Neural cell (in vitro differentiated cells): ENCODE measurements around the gene TXNDC15.

Source experiments
- EP300 ChIP-seq: fragments of 450-650 bp; conservative IDR thresholded peaks from 2 replicates; pipeline ENCODE4 v1.6.1; 2014; ENCODE audit warnings: antibody characterized with exemption, mild to moderate bottlenecking, moderate library complexity; ENCODE audit not compliant: poor library complexity, severe bottlenecking
- EZH2 ChIP-seq: fragments of 200-600, 300-800 bp; shearing (Covaris generic), sonication (generic); IDR thresholded peaks from 2 replicates; pipeline ENCODE4 v1.6.1; 2014; ENCODE audit warnings: antibody characterized with exemption, low read length, borderline replicate concordance, mild to moderate bottlenecking; ENCODE audit not compliant: insufficient read depth, poor library complexity, severe bottlenecking
- MXI1 ChIP-seq: fragments of 450-650 bp; conservative IDR thresholded peaks from 2 replicates; pipeline ENCODE4 v1.6.1; 2014; ENCODE audit warnings: antibody characterized with exemption, mild to moderate bottlenecking; ENCODE audit not compliant: poor library complexity, severe bottlenecking
- POLR2AphosphoS5 ChIP-seq: IDR thresholded peaks from 2 replicates; pipeline ENCODE4 v1.6.1; 2012
- RAD21 ChIP-seq: fragments of 450-650 bp; conservative IDR thresholded peaks from 2 replicates; pipeline ENCODE4 v1.6.1; 2014; ENCODE audit warnings: antibody characterized with exemption, mild to moderate bottlenecking, moderate library complexity
- REST ChIP-seq: IDR thresholded peaks from 2 replicates; pipeline ENCODE4 v1.6.1; 2012; ENCODE audit warnings: borderline replicate concordance
- SMC3 ChIP-seq: fragments of 450-650 bp; conservative IDR thresholded peaks from 2 replicates; pipeline ENCODE4 v1.6.1; 2014; ENCODE audit warnings: antibody characterized with exemption, mild to moderate bottlenecking, moderate library complexity; ENCODE audit not compliant: poor library complexity
- TAF1 ChIP-seq: IDR thresholded peaks from 2 replicates; pipeline ENCODE4 v1.6.1; 2012; ENCODE audit warnings: low read depth
- TF ChIP-seq, protein P1 (sequence below): fragments of 450-650 bp; IDR thresholded peaks from 2 replicates; pipeline ENCODE4 v1.5.1; 2014; ENCODE audit warnings: antibody characterized with exemption, mild to moderate bottlenecking, moderate library complexity; ENCODE audit not compliant: poor library complexity, severe bottlenecking

GRCh38 chr5:134935711-134936602 lies 61.8 kb downstream of the TXNDC15 start:
- TF ChIP-seq MXI1, result no peak
- TF ChIP-seq, protein P1, sequence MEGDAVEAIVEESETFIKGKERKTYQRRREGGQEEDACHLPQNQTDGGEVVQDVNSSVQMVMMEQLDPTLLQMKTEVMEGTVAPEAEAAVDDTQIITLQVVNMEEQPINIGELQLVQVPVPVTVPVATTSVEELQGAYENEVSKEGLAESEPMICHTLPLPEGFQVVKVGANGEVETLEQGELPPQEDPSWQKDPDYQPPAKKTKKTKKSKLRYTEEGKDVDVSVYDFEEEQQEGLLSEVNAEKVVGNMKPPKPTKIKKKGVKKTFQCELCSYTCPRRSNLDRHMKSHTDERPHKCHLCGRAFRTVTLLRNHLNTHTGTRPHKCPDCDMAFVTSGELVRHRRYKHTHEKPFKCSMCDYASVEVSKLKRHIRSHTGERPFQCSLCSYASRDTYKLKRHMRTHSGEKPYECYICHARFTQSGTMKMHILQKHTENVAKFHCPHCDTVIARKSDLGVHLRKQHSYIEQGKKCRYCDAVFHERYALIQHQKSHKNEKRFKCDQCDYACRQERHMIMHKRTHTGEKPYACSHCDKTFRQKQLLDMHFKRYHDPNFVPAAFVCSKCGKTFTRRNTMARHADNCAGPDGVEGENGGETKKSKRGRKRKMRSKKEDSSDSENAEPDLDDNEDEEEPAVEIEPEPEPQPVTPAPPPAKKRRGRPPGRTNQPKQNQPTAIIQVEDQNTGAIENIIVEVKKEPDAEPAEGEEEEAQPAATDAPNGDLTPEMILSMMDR, result no peak
- TF ChIP-seq TAF1, result no peak
- no peak for TF ChIP-seq POLR2AphosphoS5
- TF ChIP-seq EZH2, result no peak
- TF ChIP-seq REST, result no peak
- TF ChIP-seq RAD21, result no peak
- TF ChIP-seq SMC3, result no peak
- no peak for TF ChIP-seq EP300
